Lower leg skin (tissue), 4 donors: ENCODE results near the gene ZNF839. TPM values are rescaled to one million over a fixed set of nuclear protein-coding genes. Genes with fewer than 3 reads are reported as not detected.

Experiments used
- DNase-seq, 2 donors: peaks; one replicate each; pipeline ENCODE4 v3.0.0-alpha.2; 2019; ENCODE audit warnings: low spot score in 2 of 2
- H3K4me3 ChIP-seq: fragments of 200-600 bp; sonication (generic); 2 replicates; pipeline ENCODE4 v1.5.1; 2017; ENCODE audit warnings: mild to moderate bottlenecking, low read depth; ENCODE audit not compliant: poor library complexity, severe bottlenecking
- CTCF ChIP-seq, 3 donors: fragments of 450-650 bp; IDR thresholded peaks; one replicate each; pipeline ENCODE4 v1.5.1; 2016; ENCODE audit warnings: antibody characterized with exemption in 3 of 3, mild to moderate bottlenecking in 3 of 3, moderate library complexity in 2 of 3
- POLR2A ChIP-seq, 2 donors: fragments of 450-650 bp; IDR thresholded peaks; one replicate each; pipeline ENCODE4 v1.6.1; 2016 to 2017; ENCODE audit warnings: antibody characterized with exemption in 2 of 2, mild to moderate bottlenecking in 1 of 2, moderate library complexity in 1 of 2
- WGBS, 2 donors: methylation state at CpG; one replicate each; pipeline ENCODE4 v1.1.5; 2018; 5-methylcytosine and 5-hydroxymethylcytosine counted together
- intact Hi-C: fragments of 100-400 bp; cut with DNase I; formaldehyde crosslinking; loops from one replicate; pipeline ENCODE4 v1.15.0; 2023; ENCODE audit warnings: low total_unique reads
- total RNA-seq, 4 donors: library from RNA; depleted of rRNA; stranded (reverse); fragments of >200 nt; gene quantifications; one replicate each; pipeline ENCODE4 v1.1.0, GENCODE V29; 2016

ZNF839 gene
- total RNA-seq, 4 donors from 2014 or later, result 10.7 to 15.2 (median 13.6) TPM

- intact Hi-C loops, result loop anchor here (10.0 kb wide), 1 partner anchor 352 kb away; the partner anchor contains the start of gene DYNC1H1
- 1% methylated on average over 38 to 49 of the region's 54 CpGs for WGBS, 2 donors
- peak overlapping the region; percentile 25 for H3K4me3 ChIP-seq
- DNase-seq, result peak; percentile 92 to 99
- TF ChIP-seq CTCF (IDR thresholded peaks at IDR 0.05) (peak in 1 of 3 donors; percentile 81), POLR2A (IDR thresholded peaks at IDR 0.05) (no peak)
These were observed 2.6 kb upstream of the ZNF839 start for GRCh38 chr14:102316743-102317563.

GRCh38 chr14:102317564-102318248 is 1.8 kb upstream of the ZNF839 start:
- intact Hi-C loops, result loop anchor here (10.0 kb wide), 1 partner anchor 353 kb away; the partner anchor contains the start of gene DYNC1H1
- TF ChIP-seq CTCF (IDR thresholded peaks at IDR 0.05) (no peak), POLR2A (IDR thresholded peaks at IDR 0.05) (no peak)
- no peak for DNase-seq
- no peak overlapping the region for H3K4me3 ChIP-seq
- WGBS, 2 donors, result 35 to 43% methylated on average over 12 of the region's 12 CpGs

GRCh38 chr14:102318781-102319276 is 717 bp upstream of the ZNF839 start:
- WGBS, 2 donors, result 59 to 60% methylated on average over 15 of the region's 15 CpGs
- peak overlapping the region; percentile 51 for H3K4me3 ChIP-seq
- TF ChIP-seq CTCF (IDR thresholded peaks at IDR 0.05) (no peak), POLR2A (IDR thresholded peaks at IDR 0.05) (no peak)
- intact Hi-C loops, result loop anchor here (10.0 kb wide), 1 partner anchor 354 kb away; the partner anchor contains the start of gene DYNC1H1
- no peak for DNase-seq

- DNase-seq, result peak in 1 of 2 donors; percentile 91
- TF ChIP-seq POLR2A (IDR thresholded peaks at IDR 0.05) (no peak), CTCF (IDR thresholded peaks at IDR 0.05) (no peak)
- H3K4me3 ChIP-seq, result peak overlapping the region; percentile 51
- intact Hi-C loops, result no loop called here
- 6% methylated on average over 18 to 23 of the region's 30 CpGs for whole genome bisulfite sequencing, 2 donors
These were observed 601 bp downstream of the ZNF839 start for GRCh38 chr14:102320033-102320660.

GRCh38 chr14:102320671-102321455 is 1.3 kb downstream of the ZNF839 start:
- WGBS, 2 donors, result 83 to 86% methylated on average over 17 of the region's 17 CpGs
- no peak for DNase-seq
- TF ChIP-seq POLR2A (IDR thresholded peaks at IDR 0.05), result no peak
- no peak for TF ChIP-seq CTCF (IDR thresholded peaks at IDR 0.05)
- intact Hi-C loops, result no loop called here
- no peak overlapping the region for H3K4me3 ChIP-seq
